Tibial nerve (tissue), 4 donors: ENCODE measurements around the gene OOEP.

Experiments
- EP300 ChIP-seq, 2 donors: sonication (generic); formaldehyde crosslinking; IDR thresholded peaks; one replicate each; pipeline ENCODE4 v1.6.1; 2017; ENCODE audit warnings: antibody characterized with exemption in 2 of 2, mild to moderate bottlenecking in 1 of 2
- POLR2A ChIP-seq, 2 donors: fragments of 450-650 bp; IDR thresholded peaks; one replicate each; pipeline ENCODE4 v1.6.1; 2017; ENCODE audit warnings: antibody characterized with exemption in 2 of 2, mild to moderate bottlenecking in 2 of 2, moderate library complexity in 2 of 2
- TF ChIP-seq, protein P1 (sequence below), 5 experiments: fragments of 200-600 bp in 3 of 5; fragments of 450-650 bp in 2 of 5; sonication (generic) in 3 of 5; IDR thresholded peaks; one replicate each; pipeline ENCODE4 v1.5.1; 2016 to 2019; ENCODE audit warnings: antibody characterized with exemption in 5 of 5, mild to moderate bottlenecking in 3 of 5, moderate library complexity in 2 of 5

DNA sequence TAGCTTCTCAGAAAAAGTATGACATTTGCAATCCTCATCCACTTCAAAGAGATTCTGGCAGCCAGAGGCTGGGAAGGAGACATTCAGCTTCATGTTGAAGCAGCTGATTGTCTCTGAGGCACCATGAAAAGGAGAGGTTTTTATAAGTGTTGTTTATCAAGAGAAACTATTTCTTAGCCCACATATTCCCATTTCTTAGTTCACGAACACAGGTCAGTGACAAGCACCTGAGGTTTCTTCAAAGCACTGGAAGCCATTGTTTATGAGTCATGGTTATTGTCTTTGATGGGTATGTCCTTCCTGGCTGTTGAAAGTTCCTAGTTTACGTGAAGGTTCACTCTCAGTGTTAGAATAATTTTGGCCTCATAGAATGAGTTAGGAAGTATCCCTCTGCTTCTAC, 22.0 kb upstream of the OOEP start:
- TF ChIP-seq, protein P1, sequence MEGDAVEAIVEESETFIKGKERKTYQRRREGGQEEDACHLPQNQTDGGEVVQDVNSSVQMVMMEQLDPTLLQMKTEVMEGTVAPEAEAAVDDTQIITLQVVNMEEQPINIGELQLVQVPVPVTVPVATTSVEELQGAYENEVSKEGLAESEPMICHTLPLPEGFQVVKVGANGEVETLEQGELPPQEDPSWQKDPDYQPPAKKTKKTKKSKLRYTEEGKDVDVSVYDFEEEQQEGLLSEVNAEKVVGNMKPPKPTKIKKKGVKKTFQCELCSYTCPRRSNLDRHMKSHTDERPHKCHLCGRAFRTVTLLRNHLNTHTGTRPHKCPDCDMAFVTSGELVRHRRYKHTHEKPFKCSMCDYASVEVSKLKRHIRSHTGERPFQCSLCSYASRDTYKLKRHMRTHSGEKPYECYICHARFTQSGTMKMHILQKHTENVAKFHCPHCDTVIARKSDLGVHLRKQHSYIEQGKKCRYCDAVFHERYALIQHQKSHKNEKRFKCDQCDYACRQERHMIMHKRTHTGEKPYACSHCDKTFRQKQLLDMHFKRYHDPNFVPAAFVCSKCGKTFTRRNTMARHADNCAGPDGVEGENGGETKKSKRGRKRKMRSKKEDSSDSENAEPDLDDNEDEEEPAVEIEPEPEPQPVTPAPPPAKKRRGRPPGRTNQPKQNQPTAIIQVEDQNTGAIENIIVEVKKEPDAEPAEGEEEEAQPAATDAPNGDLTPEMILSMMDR (IDR thresholded peaks at IDR 0.05), result no peak
- TF ChIP-seq POLR2A (IDR thresholded peaks at IDR 0.05) (no peak), EP300 (IDR thresholded peaks at IDR 0.05) (no peak)
